Measurements from ENCODE around the gene NUAK1. TPM values are rescaled to one million over a fixed set of nuclear protein-coding genes. Genes with fewer than 3 reads are reported as not detected.

The NUAK1 gene
- total and polyA plus RNA-seq, 2 experiments from 2014 or later = 13.4 to 29.6 TPM

DNA sequence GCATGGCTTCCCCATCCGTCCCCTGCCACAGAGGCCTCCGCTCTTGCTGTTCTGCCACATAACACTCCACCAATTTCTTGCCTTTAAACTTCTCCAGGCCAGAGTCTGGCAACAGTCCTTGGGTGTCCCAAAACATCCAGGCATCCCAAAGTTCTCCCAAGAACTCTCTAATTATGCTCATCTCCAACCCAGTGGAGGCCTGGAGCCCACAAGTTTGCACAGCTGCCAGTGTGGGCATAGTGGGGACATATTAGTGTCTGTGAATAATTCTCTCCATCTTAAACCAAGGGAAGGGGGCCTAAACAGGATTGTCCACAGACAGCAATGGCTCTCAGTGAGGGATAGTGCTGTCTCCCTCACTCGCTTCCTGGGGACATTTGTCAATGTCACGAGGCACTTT is 124.8 kb downstream of the NUAK1 start:
- Histone ChIP-seq H3K79me2 (ENCODE audit: insufficient read depth) (no peaks in the 10 kb centered on the region), H3K9ac (no peak overlapping the region), H3K36me3 (ENCODE audit: low read depth) (no peaks in the 10 kb centered on the region), H3K4me3 (no peak overlapping the region), H3K4me2 (ENCODE audit: unreplicated experiment) (no peak overlapping the region), H3K9me2 (ENCODE audit: insufficient read depth) (no peaks in the 10 kb centered on the region), H3K27me3 (replicated peaks; ENCODE audit: insufficient read depth) (no peaks in the 10 kb centered on the region), H3K4me1 (ENCODE audit: insufficient read depth) (peaks cover 12% of the 10 kb centered on the region), H3F3A (ENCODE audit: insufficient read depth) (peaks cover 6% of the 10 kb centered on the region; the same call in 1 of the 2 replicates), H2AFZ (no peak overlapping the region), H4K20me1 (ENCODE audit: insufficient read depth) (no peaks in the 10 kb centered on the region), H3K9me3 (ENCODE audit: low read depth) (no peaks in the 10 kb centered on the region), H3K27ac (no peak overlapping the region)
- no peak for DNase-seq
- in situ Hi-C loops (cut with MboI) = no loop called here
- no peak for TF ChIP-seq EZH2 (IDR thresholded peaks at IDR 0.05; ENCODE audit: insufficient read depth, poor library complexity, severe bottlenecking)
- TF ChIP-seq EZH2phosphoT487 (IDR thresholded peaks at IDR 0.05; ENCODE audit: insufficient read depth, low read depth) = no peak
- WGBS, 2 experiments (ENCODE audit: low coverage in 1 of 2, low lambda C conversion rate in 2 of 2, missing lambda C conversion rate in 2 of 2) = 92 to 94% methylated on average over 4 of the region's 4 CpGs

Other genes with a start within 250 kb of the NUAK1 start
- 210 and 219 TPM in 2 replicates for gene CKAP4, start 109.1 kb upstream of the NUAK1 start, total RNA-seq (2014; rRNA removed; shearing (Covaris generic))
- gene CKAP4, start 109.1 kb upstream of the NUAK1 start, polyA plus RNA-seq (2016; fragmentation: Nextera tagmentation; extraction: Ambion mirVana) = 318 and 335 TPM in 2 replicates
- gene TCP11L2, start 163.8 kb upstream of the NUAK1 start, total RNA-seq (2014; rRNA removed; shearing (Covaris generic)) = 26.2 and 32.2 TPM in 2 replicates
- gene TCP11L2, start 163.8 kb upstream of the NUAK1 start, polyA plus RNA-seq (2016; fragmentation: Nextera tagmentation; extraction: Ambion mirVana) = 17.7 and 18.9 TPM in 2 replicates
- 12.9 and 13.7 TPM in 2 replicates for gene POLR3B, start 218.8 kb upstream of the NUAK1 start, total RNA-seq (2014; rRNA removed; shearing (Covaris generic))
- 7.6 and 8.3 TPM in 2 replicates for gene POLR3B, start 218.8 kb upstream of the NUAK1 start, polyA plus RNA-seq (2016; fragmentation: Nextera tagmentation; extraction: Ambion mirVana)

Measured in GM23248 (cell line).